RWPE2 (cell line): ENCODE measurements around the gene CBLC.

ENCODE experiments used
- ATAC-seq: fragments of 200-7000 bp; cut with Tn5 transposase; 3 replicates; pipeline ENCODE4 v1.9.1; 2021; ENCODE audit warnings: low read depth
- DNase-seq: peaks from one replicate; pipeline ENCODE4 v3.0.0-alpha.2; 2020; ENCODE audit warnings: low spot score
- H3K27ac ChIP-seq: fragments of 450-650 bp; 2 replicates; pipeline ENCODE4 v1.5.1; 2017; ENCODE audit warnings: mild to moderate bottlenecking; ENCODE audit not compliant: poor library complexity, severe bottlenecking
- H3K27me3 ChIP-seq: fragments of 250-450 bp; sonication (Bioruptor Pico); 2 replicates; pipeline ENCODE4 v1.5.1; 2021; ENCODE audit warnings: mild to moderate bottlenecking, moderate library complexity; ENCODE audit not compliant: insufficient read depth, poor library complexity, severe bottlenecking
- H3K36me3 ChIP-seq: fragments of 250-450 bp; sonication (Bioruptor Pico); 2 replicates; pipeline ENCODE4 v1.5.1; 2020; ENCODE audit warnings: low read depth, mild to moderate bottlenecking, moderate library complexity
- H3K4me1 ChIP-seq: fragments of 250-450 bp; sonication (Bioruptor Pico); 2 replicates; pipeline ENCODE4 v1.5.1; 2021; ENCODE audit warnings: mild to moderate bottlenecking, moderate library complexity; ENCODE audit not compliant: insufficient read depth, poor library complexity, severe bottlenecking
- H3K4me3 ChIP-seq: fragments of 250-450 bp; sonication (Bioruptor Pico); 2 replicates; pipeline ENCODE4 v1.5.1; 2021; ENCODE audit warnings: mild to moderate bottlenecking, moderate library complexity; ENCODE audit not compliant: severe bottlenecking
- H3K9me3 ChIP-seq: fragments of 250-450 bp; sonication (Bioruptor Pico); 2 replicates; pipeline ENCODE4 v1.5.1; 2021; ENCODE audit warnings: mild to moderate bottlenecking, moderate library complexity; ENCODE audit not compliant: severe bottlenecking
- TF ChIP-seq, protein P1 (sequence below): fragments of 450-650 bp; IDR thresholded peaks from one replicate; pipeline ENCODE4 v1.5.1; 2017; ENCODE audit warnings: mild to moderate bottlenecking, moderate library complexity; ENCODE audit not compliant: poor library complexity, severe bottlenecking

CBLC gene

DNA sequence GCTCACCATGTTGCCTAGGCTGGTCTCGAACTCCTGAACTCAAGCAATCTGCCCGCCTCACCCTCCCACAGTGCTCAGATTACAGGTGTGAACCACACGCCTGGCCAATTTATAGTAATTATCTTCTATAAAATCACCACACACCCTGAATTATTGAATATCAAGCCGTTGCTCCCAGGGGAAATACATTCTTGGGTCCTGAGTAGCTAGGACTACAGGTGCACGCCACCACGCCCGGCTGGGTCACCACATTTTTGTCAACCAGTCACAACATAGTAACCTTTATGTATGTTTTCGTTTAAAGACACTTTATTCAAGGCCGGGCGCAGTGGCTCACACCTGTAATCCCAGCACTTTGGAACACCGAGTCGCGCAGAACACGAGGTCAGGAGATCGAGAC lies 8.3 kb downstream of the CBLC start:
- no peak for ATAC-seq
- H3K36me3 ChIP-seq = peaks cover 81% of the 10 kb centered on the region

DNA sequence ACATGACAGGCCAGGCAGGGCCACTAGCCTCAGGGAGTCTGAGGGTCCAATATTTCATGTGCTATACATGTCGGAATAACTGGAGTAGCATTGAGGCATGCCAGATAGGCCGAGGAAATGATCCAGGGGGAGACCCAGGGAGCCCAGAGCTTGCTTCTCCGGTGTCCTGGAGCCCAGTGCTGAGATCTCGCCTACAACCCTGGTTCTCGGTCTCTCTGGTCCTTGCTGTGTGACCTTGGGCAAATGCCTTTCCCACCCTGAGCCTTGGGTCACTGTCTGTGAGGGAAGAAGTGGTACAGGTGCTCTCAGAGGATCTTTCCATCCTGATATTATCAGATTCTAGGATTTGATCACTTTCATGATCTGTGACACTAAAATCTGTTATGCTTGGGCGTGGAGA lies 11.3 kb downstream of the CBLC start:
- TF ChIP-seq, protein P1, sequence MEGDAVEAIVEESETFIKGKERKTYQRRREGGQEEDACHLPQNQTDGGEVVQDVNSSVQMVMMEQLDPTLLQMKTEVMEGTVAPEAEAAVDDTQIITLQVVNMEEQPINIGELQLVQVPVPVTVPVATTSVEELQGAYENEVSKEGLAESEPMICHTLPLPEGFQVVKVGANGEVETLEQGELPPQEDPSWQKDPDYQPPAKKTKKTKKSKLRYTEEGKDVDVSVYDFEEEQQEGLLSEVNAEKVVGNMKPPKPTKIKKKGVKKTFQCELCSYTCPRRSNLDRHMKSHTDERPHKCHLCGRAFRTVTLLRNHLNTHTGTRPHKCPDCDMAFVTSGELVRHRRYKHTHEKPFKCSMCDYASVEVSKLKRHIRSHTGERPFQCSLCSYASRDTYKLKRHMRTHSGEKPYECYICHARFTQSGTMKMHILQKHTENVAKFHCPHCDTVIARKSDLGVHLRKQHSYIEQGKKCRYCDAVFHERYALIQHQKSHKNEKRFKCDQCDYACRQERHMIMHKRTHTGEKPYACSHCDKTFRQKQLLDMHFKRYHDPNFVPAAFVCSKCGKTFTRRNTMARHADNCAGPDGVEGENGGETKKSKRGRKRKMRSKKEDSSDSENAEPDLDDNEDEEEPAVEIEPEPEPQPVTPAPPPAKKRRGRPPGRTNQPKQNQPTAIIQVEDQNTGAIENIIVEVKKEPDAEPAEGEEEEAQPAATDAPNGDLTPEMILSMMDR = no peak
- DNase-seq (no peak), ATAC-seq (no peak)
- Histone ChIP-seq H3K36me3 (peaks cover 95% of the 10 kb centered on the region), H3K4me3 (no peak overlapping the region), H3K4me1 (no peaks in the 10 kb centered on the region), H3K27me3 (no peaks in the 10 kb centered on the region), H3K27ac (no peak overlapping the region), H3K9me3 (no peaks in the 10 kb centered on the region)

More for the DNA sequence above, 8.3 kb downstream of the CBLC start:
- Histone ChIP-seq H3K27ac (no peak overlapping the region), H3K4me1 (no peaks in the 10 kb centered on the region), H3K27me3 (no peaks in the 10 kb centered on the region), H3K4me3 (no peak overlapping the region), H3K9me3 (no peaks in the 10 kb centered on the region)
- no peak for DNase-seq
- TF ChIP-seq, protein P1 = no peak

DNA sequence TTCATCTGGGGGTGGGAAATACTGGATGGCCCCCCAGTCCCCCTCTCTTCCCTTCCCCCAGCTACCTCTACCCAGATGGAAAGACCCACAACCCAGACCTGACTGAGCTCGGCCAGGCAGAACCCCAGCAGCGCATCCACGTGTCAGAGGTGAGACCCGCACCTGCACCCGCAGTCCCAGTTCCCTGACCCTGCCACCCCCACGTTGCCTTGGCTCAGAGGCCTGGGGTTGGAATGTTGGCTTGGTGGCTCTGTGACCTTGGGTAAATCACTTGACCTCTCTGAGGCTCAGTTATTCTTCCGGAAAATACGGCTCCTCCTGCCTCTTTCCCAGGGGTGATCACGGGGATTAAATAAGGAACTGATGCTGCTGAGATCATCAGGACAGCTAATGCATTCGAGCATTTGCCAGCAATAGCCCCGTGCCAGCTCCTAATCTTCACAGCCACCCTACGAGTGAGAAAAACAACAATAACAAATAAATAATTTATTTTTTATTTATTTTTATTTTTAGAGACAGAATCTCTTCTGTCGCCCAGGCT lies 12.3 kb downstream of the CBLC start:
- Histone ChIP-seq H3K4me3 (no peak overlapping the region), H3K4me1 (no peaks in the 10 kb centered on the region), H3K27ac (no peak overlapping the region), H3K27me3 (no peaks in the 10 kb centered on the region), H3K9me3 (no peaks in the 10 kb centered on the region), H3K36me3 (peaks cover 87% of the 10 kb centered on the region)
- DNase-seq (no peak), ATAC-seq (no peak)
- TF ChIP-seq, protein P1 = no peak

DNA sequence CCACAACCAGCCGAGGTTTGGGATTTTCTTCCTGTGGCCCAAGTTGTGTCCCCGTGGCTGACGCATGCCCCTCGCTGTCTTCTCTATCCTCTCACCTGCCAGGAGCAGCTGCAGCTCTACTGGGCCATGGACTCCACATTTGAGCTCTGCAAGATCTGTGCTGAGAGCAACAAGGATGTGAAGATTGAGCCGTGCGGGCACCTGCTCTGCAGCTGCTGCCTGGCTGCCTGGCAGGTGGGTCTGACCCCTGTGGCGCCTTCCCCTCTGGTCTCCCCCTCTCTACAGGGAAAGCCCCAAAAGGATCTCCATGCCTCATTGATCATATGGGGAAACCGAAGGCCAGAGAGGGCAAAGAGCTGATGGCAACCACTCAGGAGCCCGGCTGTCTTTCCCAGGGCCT lies 14.6 kb downstream of the CBLC start:
- no peaks in the 10 kb centered on the region for H3K27me3 ChIP-seq
- no peaks in the 10 kb centered on the region for H3K4me1 ChIP-seq
- TF ChIP-seq, protein P1 = no peak
- peaks cover 82% of the 10 kb centered on the region for H3K36me3 ChIP-seq
- DNase-seq = no peak
- no peak overlapping the region for H3K4me3 ChIP-seq
- no peak for ATAC-seq
- H3K9me3 ChIP-seq = no peaks in the 10 kb centered on the region
- H3K27ac ChIP-seq = no peak overlapping the region

DNA sequence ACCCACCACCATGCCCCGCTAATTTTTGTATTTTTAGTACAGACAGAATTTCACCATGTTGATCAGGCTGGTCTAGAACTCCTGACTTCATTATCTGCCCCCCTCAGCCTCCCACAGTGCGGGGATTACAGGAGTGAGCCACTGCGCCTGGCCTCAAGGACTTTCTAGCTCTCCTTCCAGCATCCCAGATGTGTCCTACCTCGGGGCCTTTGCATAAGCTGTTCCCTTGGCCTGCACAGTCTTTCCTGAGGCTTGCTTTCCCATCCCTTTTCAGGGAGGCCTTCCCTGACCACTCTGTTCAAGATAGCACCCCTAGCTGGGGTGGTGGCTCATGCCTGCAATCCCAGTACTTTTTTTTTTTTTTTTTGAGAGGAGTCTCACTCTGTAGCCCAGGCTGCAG lies 16.9 kb downstream of the CBLC start:
- H3K4me1 ChIP-seq = no peaks in the 10 kb centered on the region

More for the DNA sequence above, 16.9 kb downstream of the CBLC start:
- Histone ChIP-seq H3K4me3 (no peak overlapping the region), H3K36me3 (peaks cover 68% of the 10 kb centered on the region), H3K9me3 (no peaks in the 10 kb centered on the region), H3K27me3 (no peaks in the 10 kb centered on the region), H3K27ac (no peak overlapping the region)
- DNase-seq = no peak
- no peak for ATAC-seq
- TF ChIP-seq, protein P1 = no peak
